ENCODE measurements around the gene NUP133.
"Not testable (repeated sequence)": the region's sequence is repeated elsewhere in the genome, so short reads cannot be mapped to it uniquely, and the experiment has no call there.

Gene NUP133

GRCh38 chr1:229507951-229508822, at the start of gene NUP133:
NUP133 (minus strand) TSS chr1:229508341; CDS start chr1:229508249, 92 bp downstream.
- DNase-seq (ENCODE audit: low read depth in 2 of 2), result peak; percentile 99

GRCh38 chr1:229557200-229557850, 49.2 kb upstream of the NUP133 start:
- no peak for DNase-seq (ENCODE audit: low read depth in 2 of 2)

- no peak for DNase-seq (ENCODE audit: low read depth in 2 of 2)
Measured at GRCh38 chr1:229554886-229555621, 46.9 kb upstream of the NUP133 start.

- no peak for DNase-seq (ENCODE audit: low read depth in 2 of 2)
Measured at GRCh38 chr1:229553621-229554130, 45.5 kb upstream of the NUP133 start.

GRCh38 chr1:229552732-229553131, 44.6 kb upstream of the NUP133 start:
- no peak for DNase-seq (ENCODE audit: low read depth in 2 of 2)

GRCh38 chr1:229550812-229551567, 42.8 kb upstream of the NUP133 start:
- DNase-seq (ENCODE audit: low read depth in 2 of 2), result no peak

GRCh38 chr1:229547542-229547941, 39.4 kb upstream of the NUP133 start:
- DNase-seq (ENCODE audit: low read depth in 2 of 2), result no peak

GRCh38 chr1:229544587-229544986, 36.4 kb upstream of the NUP133 start:
- DNase-seq (ENCODE audit: low read depth in 2 of 2), result no peak

- no peak for DNase-seq (ENCODE audit: low read depth in 2 of 2)
Measured at GRCh38 chr1:229539863-229540506, 31.8 kb upstream of the NUP133 start.

GRCh38 chr1:229538945-229539344, 30.8 kb upstream of the NUP133 start:
- no peak for DNase-seq (ENCODE audit: low read depth in 2 of 2)

GRCh38 chr1:229537894-229538293, 29.8 kb upstream of the NUP133 start:
- DNase-seq (ENCODE audit: low read depth in 2 of 2), result no peak

GRCh38 chr1:229536982-229537381, 28.8 kb upstream of the NUP133 start:
- DNase-seq (ENCODE audit: low read depth in 2 of 2), result no peak

- no peak for DNase-seq (ENCODE audit: low read depth in 2 of 2)
Measured at GRCh38 chr1:229535230-229535629, 27.1 kb upstream of the NUP133 start.

- DNase-seq (ENCODE audit: low read depth in 2 of 2), result no peak
Measured at GRCh38 chr1:229531326-229531725, 23.2 kb upstream of the NUP133 start.

GRCh38 chr1:229529639-229530038, 21.5 kb upstream of the NUP133 start:
- DNase-seq (ENCODE audit: low read depth in 2 of 2), result no peak

GRCh38 chr1:229526695-229527094, 18.6 kb upstream of the NUP133 start:
- no peak for DNase-seq (ENCODE audit: low read depth in 2 of 2)

GRCh38 chr1:229523052-229523451, 14.9 kb upstream of the NUP133 start:
- no peak for DNase-seq (ENCODE audit: low read depth in 2 of 2)

- peak in 1 of 2 experiments; percentile 43 for DNase-seq (ENCODE audit: low read depth in 2 of 2)
Measured at GRCh38 chr1:229514578-229515275, 6.6 kb upstream of the NUP133 start.

- not testable (repeated sequence) for DNase-seq (ENCODE audit: low read depth in 2 of 2)
Measured at GRCh38 chr1:229511625-229512024, 3.5 kb upstream of the NUP133 start.

GRCh38 chr1:229511201-229511600, 3.1 kb upstream of the NUP133 start:
- not testable (repeated sequence) for DNase-seq (ENCODE audit: low read depth in 2 of 2)
